Keratinocyte (primary cell): Measurements from ENCODE around the gene BRPF3. TPM values are rescaled to one million over a fixed set of nuclear protein-coding genes. Genes with fewer than 3 reads are reported as not detected.

Source experiments
- DNase-seq: peaks from one replicate; pipeline ENCODE4 v3.0.0-alpha.2; 2011; ENCODE audit warnings: low read depth, missing footprints, low spot score
- FAIRE-seq: peaks from 2 replicates; lab custom pipeline; 2011; peaks lifted over from hg19 to GRCh38; lab: Jason Lieb, UNC
- H2AFZ ChIP-seq: 2 replicates; pipeline ENCODE4 v1.6.0; 2012; ENCODE audit warnings: low read length, control low read depth, inconsistent platforms; ENCODE audit not compliant: control insufficient read depth
- H3K27ac ChIP-seq: 2 replicates; pipeline ENCODE4 v1.5.1; 2011; ENCODE audit warnings: low read length; ENCODE audit not compliant: control insufficient read depth, insufficient read depth
- H3K27me3 ChIP-seq: 3 replicates; pipeline ENCODE4 v1.6.0; 2011; ENCODE audit warnings: low read length; ENCODE audit not compliant: control insufficient read depth, insufficient read depth; ENCODE audit errors: extremely low read depth
- H3K36me3 ChIP-seq, 2 experiments: 2 replicates in 1 of 2; 3 replicates in 1 of 2; pipeline ENCODE4 v1.5.1; 2011; ENCODE audit warnings: low read length in 2 of 2, mild to moderate bottlenecking in 1 of 2; ENCODE audit not compliant: control insufficient read depth in 2 of 2, insufficient read depth in 2 of 2; ENCODE audit errors: extremely low read depth in 1 of 2
- H3K4me1 ChIP-seq: 3 replicates; pipeline ENCODE4 v1.5.1; 2011; ENCODE audit warnings: low read length; ENCODE audit not compliant: control insufficient read depth, insufficient read depth; ENCODE audit errors: extremely low read depth
- H3K4me2 ChIP-seq: 3 replicates; pipeline ENCODE4 v1.6.0; 2011; ENCODE audit warnings: low read depth, low read length; ENCODE audit not compliant: control insufficient read depth, insufficient read depth; ENCODE audit errors: extremely low read depth
- H3K4me3 ChIP-seq, 3 experiments: fragments of 200-600 bp in 1 of 3; sonication (generic) in 1 of 3; 2 replicates in 2 of 3; 3 replicates in 1 of 3; pipeline ENCODE4 v1.5.1; 2011 to 2016; ENCODE audit warnings: low read length in 3 of 3, mild to moderate bottlenecking in 3 of 3, control low read depth in 2 of 3, inconsistent platforms in 1 of 3, low read depth in 1 of 3, mixed read lengths in 1 of 3, mixed run types in 1 of 3, moderate library complexity in 1 of 3; ENCODE audit not compliant: control insufficient read depth in 2 of 3, insufficient read depth in 2 of 3; ENCODE audit errors: extremely low read depth in 1 of 3
- H3K79me2 ChIP-seq: 2 replicates; pipeline ENCODE4 v1.6.0; 2012; ENCODE audit warnings: low read length; ENCODE audit not compliant: control insufficient read depth, insufficient read depth
- H3K9ac ChIP-seq: 3 replicates; pipeline ENCODE4 v1.6.0; 2011; ENCODE audit warnings: low read length; ENCODE audit not compliant: control insufficient read depth, insufficient read depth; ENCODE audit errors: extremely low read depth
- H3K9me1 ChIP-seq: 3 replicates; pipeline ENCODE4 v1.6.0; 2011; ENCODE audit warnings: low read length; ENCODE audit not compliant: control insufficient read depth, insufficient read depth; ENCODE audit errors: extremely low read depth
- H3K9me3 ChIP-seq: 2 replicates; pipeline ENCODE4 v1.5.1; 2012; ENCODE audit warnings: low read depth, low read length; ENCODE audit not compliant: control insufficient read depth
- H4K20me1 ChIP-seq: 3 replicates; pipeline ENCODE4 v1.6.0; 2011; ENCODE audit warnings: low read length; ENCODE audit not compliant: control insufficient read depth, insufficient read depth; ENCODE audit errors: extremely low read depth
- EZH2 ChIP-seq: IDR thresholded peaks from one replicate; pipeline ENCODE4 v1.6.1; 2012; ENCODE audit warnings: inconsistent platforms, mild to moderate bottlenecking, low read length, moderate library complexity
- dilution Hi-C: fragments of 300-500 bp; cut with MboI; formaldehyde crosslinking; loops from one replicate; pipeline ENCODE4 v1.7.0; 2020; ENCODE audit warnings: low sequenced_read_pairs; ENCODE audit not compliant: extremely low pct_ligation_motif_present
- polyA plus RNA-seq, 5 experiments: library from polyadenylated mRNA; depleted of rRNA in 3 of 5; stranded (reverse) in 3 of 5; stranded (forward) in 1 of 5; unstranded in 1 of 5; fragments of >200 nt; gene quantifications; 1 replicate in 1 of 5; 2 replicates in 3 of 5; 3 replicates in 1 of 5; pipeline versions ENCODE4 v1.2.1 to v1.2.3, GENCODE V29; 2011 to 2012; ENCODE audit warnings: missing spikeins in 2 of 5, low read depth in 1 of 5, low replicate concordance in 1 of 5
- TF ChIP-seq, protein P1 (sequence below), 3 experiments: IDR thresholded peaks in 1 of 3; conservative IDR thresholded peaks in 1 of 3; optimal IDR thresholded peaks in 1 of 3; 2 replicates in 2 of 3; 3 replicates in 1 of 3; pipeline versions ENCODE3 to v1.5.1; 2011; ENCODE audit warnings: low read length in 3 of 3, mild to moderate bottlenecking in 3 of 3, moderate library complexity in 2 of 3, control low read depth in 1 of 3, inconsistent platforms in 1 of 3; ENCODE audit not compliant: insufficient read depth in 2 of 3; ENCODE audit errors: extremely low read depth in 1 of 3

BRPF3 gene
- polyA plus RNA-seq, 1 donor (not counting 4 experiments of a cell fraction or from before 2014, with no cell fraction given) = 4.8 TPM

- dilution Hi-C loops = no loop called here
- DNase-seq (no peak), FAIRE-seq (no peak)
- TF ChIP-seq EZH2 = no peak
- TF ChIP-seq, protein P1, sequence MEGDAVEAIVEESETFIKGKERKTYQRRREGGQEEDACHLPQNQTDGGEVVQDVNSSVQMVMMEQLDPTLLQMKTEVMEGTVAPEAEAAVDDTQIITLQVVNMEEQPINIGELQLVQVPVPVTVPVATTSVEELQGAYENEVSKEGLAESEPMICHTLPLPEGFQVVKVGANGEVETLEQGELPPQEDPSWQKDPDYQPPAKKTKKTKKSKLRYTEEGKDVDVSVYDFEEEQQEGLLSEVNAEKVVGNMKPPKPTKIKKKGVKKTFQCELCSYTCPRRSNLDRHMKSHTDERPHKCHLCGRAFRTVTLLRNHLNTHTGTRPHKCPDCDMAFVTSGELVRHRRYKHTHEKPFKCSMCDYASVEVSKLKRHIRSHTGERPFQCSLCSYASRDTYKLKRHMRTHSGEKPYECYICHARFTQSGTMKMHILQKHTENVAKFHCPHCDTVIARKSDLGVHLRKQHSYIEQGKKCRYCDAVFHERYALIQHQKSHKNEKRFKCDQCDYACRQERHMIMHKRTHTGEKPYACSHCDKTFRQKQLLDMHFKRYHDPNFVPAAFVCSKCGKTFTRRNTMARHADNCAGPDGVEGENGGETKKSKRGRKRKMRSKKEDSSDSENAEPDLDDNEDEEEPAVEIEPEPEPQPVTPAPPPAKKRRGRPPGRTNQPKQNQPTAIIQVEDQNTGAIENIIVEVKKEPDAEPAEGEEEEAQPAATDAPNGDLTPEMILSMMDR (optimal IDR thresholded peaks at IDR 0.05 in 1 of 3, IDR thresholded peaks at IDR 0.05 in 1 of 3, conservative IDR thresholded peaks at IDR 0.05 in 1 of 3; ENCODE audit: extremely low read depth in 1 of 3, insufficient read depth in 2 of 3, low read length in 3 of 3) = no peak
- no peak overlapping the region for H3K9ac ChIP-seq
- H3K27me3 ChIP-seq = no peaks in the 10 kb centered on the region
- H4K20me1 ChIP-seq = no peaks in the 10 kb centered on the region
- H3K9me3 ChIP-seq = no peaks in the 10 kb centered on the region
- no peaks in the 10 kb centered on the region for H3K9me1 ChIP-seq
- no peak overlapping the region for H2AFZ ChIP-seq
- no peak overlapping the region for H3K4me2 ChIP-seq
- H3K4me1 ChIP-seq = no peaks in the 10 kb centered on the region
- H3K79me2 ChIP-seq = no peaks in the 10 kb centered on the region
- no peak overlapping the region for H3K27ac ChIP-seq
- no peaks in the 10 kb centered on the region for H3K36me3 ChIP-seq
- H3K4me3 ChIP-seq = no peak overlapping the region
Measured at GRCh38 chr6:36160147-36160760, 36.3 kb upstream of the BRPF3 start.

GRCh38 chr6:36169023-36170007 is 27.2 kb upstream of the BRPF3 start:
- Histone ChIP-seq H3K27me3 (no peaks in the 10 kb centered on the region), H3K9ac (no peak overlapping the region), H3K27ac (no peak overlapping the region), H3K4me3 (no peak overlapping the region), H3K79me2 (no peaks in the 10 kb centered on the region), H3K9me1 (no peaks in the 10 kb centered on the region), H4K20me1 (no peaks in the 10 kb centered on the region), H2AFZ (no peak overlapping the region), H3K36me3 (no peaks in the 10 kb centered on the region), H3K9me3 (no peaks in the 10 kb centered on the region), H3K4me2 (no peak overlapping the region), H3K4me1 (no peaks in the 10 kb centered on the region)
- DNase-seq (no peak), FAIRE-seq (no peak)
- dilution Hi-C loops = no loop called here
- TF ChIP-seq, protein P1 (optimal IDR thresholded peaks at IDR 0.05 in 1 of 3, IDR thresholded peaks at IDR 0.05 in 1 of 3, conservative IDR thresholded peaks at IDR 0.05 in 1 of 3; ENCODE audit: extremely low read depth in 1 of 3, insufficient read depth in 2 of 3, low read length in 3 of 3) = no peak
- TF ChIP-seq EZH2 = no peak
